Right lobe of liver (tissue), 4 donors: ENCODE measurements around the gene CCNK.

Source experiments
- CTCF ChIP-seq, 4 donors: fragments of 200-600 bp in 3 of 4; fragments of 450-650 bp in 1 of 4; IDR thresholded peaks; one replicate each; pipeline versions ENCODE4 v1.5.1 to v1.8.0; 2016 to 2022; ENCODE audit warnings: antibody characterized with exemption in 4 of 4, mild to moderate bottlenecking in 2 of 4
- POLR2A ChIP-seq: fragments of 450-650 bp; IDR thresholded peaks from one replicate; pipeline ENCODE4 v1.6.1; 2017; ENCODE audit warnings: antibody characterized with exemption, mild to moderate bottlenecking
- donor health status: DM: no; HTN: no; CAD: no.
- donor health status: DM: no; HTN: no; CAD: no.
- donor health status: DM: no; HTN: yes; CAD: no.

DNA sequence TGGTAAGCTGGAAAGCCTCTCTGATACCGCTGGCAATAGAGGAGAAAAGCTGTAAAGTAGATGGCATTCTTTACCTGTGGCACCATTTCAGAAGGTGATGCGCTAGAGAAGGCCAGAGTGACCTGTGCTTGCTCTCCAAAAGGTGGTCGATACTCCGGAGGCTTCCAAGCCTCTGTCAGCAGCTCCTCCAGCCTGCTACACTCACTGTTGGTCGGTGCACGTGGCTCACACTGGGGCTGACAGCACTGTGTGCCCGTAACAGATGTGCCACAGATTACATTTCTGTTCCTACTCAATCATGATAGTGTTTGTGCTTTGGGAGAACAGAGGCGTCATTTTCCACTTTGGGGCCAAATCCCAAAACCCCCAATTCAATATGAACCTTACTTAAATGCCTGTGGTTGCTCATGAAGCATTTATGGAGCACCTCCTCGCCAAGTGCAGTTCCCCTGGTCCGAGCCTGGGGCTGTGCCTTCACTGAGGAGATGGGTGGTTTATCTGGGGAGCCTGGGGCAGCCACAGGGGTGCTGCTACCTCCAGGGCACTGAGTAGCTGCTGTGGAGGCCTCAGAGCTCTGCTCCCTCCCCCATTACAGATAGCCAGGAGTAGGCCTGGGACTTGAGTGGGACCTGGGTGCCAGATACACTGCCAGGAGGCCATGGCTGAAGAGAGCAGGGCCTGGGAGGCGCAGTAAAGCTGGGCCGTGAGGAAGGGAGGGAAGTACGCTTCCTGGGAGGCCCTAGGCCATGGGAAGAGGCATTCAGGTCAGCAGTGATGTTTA is 26.8 kb downstream of the CCNK start:
- TF ChIP-seq POLR2A = no peak
- TF ChIP-seq CTCF (IDR thresholded peaks at IDR 0.05) = no peak
